ENCODE results near the gene C21orf58.

C21orf58 gene

DNA sequence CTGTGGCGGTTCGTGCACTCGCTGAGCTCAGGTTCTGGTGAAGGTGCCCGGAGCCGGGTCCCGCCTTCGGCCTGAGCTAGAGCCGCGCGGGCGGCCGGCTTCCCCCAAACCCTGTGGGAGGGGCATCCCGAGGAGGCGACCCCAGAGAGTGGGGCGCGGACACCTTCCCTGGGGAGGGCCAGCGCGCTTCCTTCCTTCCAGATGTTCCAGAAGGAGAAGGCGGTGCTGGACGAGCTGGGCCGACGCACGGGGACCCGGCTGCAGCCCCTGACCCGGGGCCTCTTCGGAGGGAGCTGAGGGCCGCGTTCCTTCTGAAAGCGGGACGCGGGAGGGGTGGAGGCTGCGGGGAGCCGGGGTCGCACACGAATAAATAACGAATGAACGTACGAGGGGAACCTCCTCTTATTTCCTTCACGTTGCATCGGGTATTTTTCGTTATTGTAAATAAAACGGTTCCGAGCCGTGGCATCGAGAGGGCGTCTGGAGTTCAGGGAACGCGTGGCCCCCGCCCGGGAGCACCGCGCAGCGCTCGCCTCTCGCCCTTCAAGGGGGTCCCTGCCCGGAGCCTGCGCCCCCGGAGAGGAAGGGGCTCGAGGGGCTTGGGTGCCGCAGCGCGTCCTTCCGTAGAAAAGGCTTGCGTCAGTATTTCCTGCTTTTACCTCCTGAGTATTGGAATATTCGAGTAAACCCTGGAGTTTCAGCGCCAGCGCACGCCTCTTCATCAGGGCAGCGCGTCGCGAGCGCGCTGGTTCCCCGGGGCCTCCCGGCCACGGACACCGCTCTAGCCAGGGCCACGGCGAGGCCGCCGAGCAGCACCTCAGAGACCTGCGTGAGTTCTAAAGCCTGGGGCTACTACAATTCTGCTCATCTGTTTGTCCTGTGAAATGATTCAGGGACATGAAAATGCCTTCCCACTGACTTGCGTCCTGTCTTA, 26.1 kb downstream of the C21orf58 start:
- H3K4me3 ChIP-seq (ENCODE audit: low read depth, low read length) = no peak overlapping the region
- no peak for DNase-seq (ENCODE audit: low read depth)
- TF ChIP-seq, protein P1, sequence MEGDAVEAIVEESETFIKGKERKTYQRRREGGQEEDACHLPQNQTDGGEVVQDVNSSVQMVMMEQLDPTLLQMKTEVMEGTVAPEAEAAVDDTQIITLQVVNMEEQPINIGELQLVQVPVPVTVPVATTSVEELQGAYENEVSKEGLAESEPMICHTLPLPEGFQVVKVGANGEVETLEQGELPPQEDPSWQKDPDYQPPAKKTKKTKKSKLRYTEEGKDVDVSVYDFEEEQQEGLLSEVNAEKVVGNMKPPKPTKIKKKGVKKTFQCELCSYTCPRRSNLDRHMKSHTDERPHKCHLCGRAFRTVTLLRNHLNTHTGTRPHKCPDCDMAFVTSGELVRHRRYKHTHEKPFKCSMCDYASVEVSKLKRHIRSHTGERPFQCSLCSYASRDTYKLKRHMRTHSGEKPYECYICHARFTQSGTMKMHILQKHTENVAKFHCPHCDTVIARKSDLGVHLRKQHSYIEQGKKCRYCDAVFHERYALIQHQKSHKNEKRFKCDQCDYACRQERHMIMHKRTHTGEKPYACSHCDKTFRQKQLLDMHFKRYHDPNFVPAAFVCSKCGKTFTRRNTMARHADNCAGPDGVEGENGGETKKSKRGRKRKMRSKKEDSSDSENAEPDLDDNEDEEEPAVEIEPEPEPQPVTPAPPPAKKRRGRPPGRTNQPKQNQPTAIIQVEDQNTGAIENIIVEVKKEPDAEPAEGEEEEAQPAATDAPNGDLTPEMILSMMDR (IDR thresholded peaks at IDR 0.05; ENCODE audit: control insufficient read depth, extremely low read depth, insufficient read depth) = no peak

DNA sequence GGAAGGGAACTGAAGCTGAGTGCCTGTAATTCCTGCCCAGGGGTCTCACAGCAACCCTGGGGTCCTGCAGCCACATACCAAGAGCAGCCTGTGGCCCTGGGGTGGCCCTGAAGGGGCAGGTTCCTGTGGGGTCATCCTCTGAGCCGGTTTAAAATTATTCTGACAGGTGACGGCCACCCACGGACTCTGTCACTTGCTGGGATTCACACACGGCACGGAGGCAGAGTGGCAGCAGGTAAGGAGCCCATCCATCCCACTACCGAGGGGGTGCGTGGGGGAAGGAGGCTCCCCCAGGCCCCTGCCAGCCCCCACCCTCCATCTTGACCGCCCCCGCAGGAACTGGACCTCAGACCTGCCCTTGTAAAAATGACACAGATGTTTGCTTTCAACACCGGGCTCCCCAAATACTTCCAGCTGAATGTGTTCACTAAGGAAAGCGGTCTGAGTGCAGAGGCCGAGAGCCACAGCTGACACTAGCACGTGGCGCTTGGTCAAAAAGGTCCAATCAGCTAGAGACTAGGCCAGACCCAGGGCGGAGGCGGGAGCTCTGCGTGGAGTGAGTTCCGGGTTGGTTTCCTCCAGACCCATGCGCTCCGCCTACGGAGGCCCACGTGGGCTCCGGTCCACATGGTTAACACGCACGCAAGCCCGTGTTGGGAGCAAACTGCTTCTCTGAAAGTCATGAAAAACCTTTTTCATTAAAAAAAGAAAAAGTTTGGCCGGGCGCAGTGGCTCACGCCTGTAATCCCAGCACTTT, 27.5 kb downstream of the C21orf58 start:
- DNase-seq (ENCODE audit: low read depth) = no peak
- TF ChIP-seq, protein P1 (IDR thresholded peaks at IDR 0.05; ENCODE audit: control insufficient read depth, extremely low read depth, insufficient read depth) = no peak
- no peak overlapping the region for H3K4me3 ChIP-seq (ENCODE audit: low read depth, low read length)

DNA sequence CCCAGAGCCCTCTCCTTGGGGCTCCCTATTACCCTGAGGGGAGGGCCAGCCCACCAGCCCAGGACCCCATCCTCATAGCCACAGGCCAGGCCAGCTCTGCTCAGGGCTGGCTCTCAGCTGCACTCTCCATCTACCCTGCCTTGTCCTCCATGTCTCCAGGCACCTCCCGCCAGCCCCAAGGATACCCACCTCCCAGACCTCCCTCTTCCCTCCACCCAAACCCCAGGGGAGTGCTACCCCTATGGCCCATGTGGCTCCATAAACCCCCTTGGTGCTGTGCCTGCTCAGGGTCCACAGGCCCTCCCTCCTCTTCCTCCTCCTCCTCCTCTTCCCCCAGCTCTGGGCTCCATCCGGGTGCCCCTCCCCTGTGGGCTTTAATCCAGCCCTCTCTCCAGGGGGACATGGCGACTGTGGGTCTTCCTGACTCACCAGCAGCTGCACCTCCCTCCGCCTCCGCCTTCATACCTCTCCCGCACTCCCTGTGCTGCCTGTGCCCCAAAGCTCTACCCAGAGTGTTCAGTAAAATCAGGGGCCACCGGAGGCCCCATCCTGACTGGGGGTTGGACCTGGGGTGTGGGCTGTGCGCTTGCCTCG, 28.4 kb downstream of the C21orf58 start:
- no peak for DNase-seq (ENCODE audit: low read depth)
- H3K4me3 ChIP-seq (ENCODE audit: low read depth, low read length) = no peak overlapping the region

DNA sequence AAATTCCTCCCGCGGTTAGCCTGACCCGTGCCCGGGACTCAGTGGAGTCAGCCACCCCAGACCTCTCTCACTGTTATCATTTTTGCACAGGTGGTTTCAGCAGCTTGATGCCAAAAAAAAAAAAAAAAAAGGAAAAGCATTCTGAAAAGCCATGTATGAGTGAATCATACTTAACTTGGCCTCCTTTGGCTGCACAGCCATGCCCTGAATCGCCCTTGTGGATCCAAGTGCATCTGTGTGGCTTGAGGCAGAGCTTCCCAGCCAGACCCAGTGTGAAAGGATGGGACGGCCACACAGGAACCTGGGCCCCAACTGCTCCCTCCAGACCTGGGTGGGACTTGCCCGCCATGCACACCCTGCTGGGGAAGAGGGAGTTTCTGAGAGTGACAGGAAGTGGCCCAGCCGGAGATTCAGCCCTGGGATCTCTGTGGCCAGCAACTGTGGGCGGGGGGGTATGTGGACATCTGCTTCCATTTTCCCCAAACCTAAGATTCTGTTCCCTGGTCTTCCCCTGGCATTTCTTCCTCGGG, 29.0 kb downstream of the C21orf58 start:
- TF ChIP-seq, protein P1 (IDR thresholded peaks at IDR 0.05; ENCODE audit: control insufficient read depth, extremely low read depth, insufficient read depth) = no peak
- H3K4me3 ChIP-seq (ENCODE audit: low read depth, low read length) = no peak overlapping the region
- no peak for DNase-seq (ENCODE audit: low read depth)

More for the DNA sequence above, 28.4 kb downstream of the C21orf58 start:
- TF ChIP-seq, protein P1 (IDR thresholded peaks at IDR 0.05; ENCODE audit: control insufficient read depth, extremely low read depth, insufficient read depth) = no peak

DNA sequence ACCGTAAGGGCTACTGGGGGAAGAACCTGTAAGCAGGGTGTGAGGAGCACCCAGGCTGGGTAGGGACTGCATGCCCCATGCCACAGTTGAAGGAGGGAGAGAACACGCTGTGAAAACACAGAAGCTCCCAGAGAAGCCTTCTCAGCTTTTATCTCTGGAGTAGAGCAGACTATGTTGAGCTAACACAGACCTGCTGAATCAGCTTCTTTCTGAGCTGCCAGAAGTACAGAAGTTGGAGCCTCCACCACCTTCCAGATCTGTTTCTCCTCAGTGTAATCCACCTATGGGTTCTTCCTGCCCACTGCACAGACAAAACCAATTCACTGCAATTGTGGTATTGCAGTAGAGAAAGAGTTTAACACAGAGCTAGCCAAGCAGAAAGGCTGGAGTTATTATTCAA, 32.1 kb downstream of the C21orf58 start:
- DNase-seq (ENCODE audit: low read depth) = no peak
- H3K4me3 ChIP-seq (ENCODE audit: low read depth, low read length) = no peak overlapping the region
- TF ChIP-seq, protein P1 (IDR thresholded peaks at IDR 0.05; ENCODE audit: control insufficient read depth, extremely low read depth, insufficient read depth) = no peak

DNA sequence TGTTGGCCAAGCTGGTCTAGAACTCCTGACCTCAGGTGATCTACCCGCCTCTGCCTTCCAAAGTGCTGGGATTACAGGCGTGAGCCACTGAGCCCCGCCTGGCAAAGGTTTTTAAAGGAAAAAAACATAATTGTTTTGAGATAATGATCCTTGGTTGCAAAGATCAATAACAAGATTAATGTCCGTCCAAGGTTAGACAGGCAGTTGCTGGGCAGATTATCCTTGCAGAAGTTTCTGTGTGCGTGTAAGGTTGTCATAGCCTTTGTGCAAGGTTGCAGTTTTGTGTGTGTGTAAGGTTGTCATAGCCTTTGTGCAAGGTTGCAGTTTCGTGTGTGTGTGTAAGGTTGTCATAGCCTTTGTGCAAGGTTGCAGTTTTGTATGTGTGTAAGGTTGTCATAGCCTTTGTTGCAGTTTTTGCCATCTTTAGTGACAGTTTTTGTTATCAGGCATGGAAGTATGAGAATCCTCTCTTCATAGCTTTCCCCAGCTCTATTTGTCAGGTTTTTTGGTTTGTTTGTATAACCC, 34.0 kb downstream of the C21orf58 start:
- no peak for DNase-seq (ENCODE audit: low read depth)
- no peak overlapping the region for H3K4me3 ChIP-seq (ENCODE audit: low read depth, low read length)
- TF ChIP-seq, protein P1 (IDR thresholded peaks at IDR 0.05; ENCODE audit: control insufficient read depth, extremely low read depth, insufficient read depth) = no peak

All from LNCaP clone FGC (cell line).